GM12873 (cell line): ENCODE results near the gene PIP4K2A.

ENCODE experiments used
- TF ChIP-seq, protein P1 (sequence below): IDR thresholded peaks from 2 replicates; pipeline ENCODE4 v1.5.1; 2012; ENCODE audit warnings: low read depth, mild to moderate bottlenecking, moderate library complexity, low read length, control low read depth; ENCODE audit not compliant: insufficient read depth; ENCODE audit errors: missing control alignments

Gene PIP4K2A

DNA sequence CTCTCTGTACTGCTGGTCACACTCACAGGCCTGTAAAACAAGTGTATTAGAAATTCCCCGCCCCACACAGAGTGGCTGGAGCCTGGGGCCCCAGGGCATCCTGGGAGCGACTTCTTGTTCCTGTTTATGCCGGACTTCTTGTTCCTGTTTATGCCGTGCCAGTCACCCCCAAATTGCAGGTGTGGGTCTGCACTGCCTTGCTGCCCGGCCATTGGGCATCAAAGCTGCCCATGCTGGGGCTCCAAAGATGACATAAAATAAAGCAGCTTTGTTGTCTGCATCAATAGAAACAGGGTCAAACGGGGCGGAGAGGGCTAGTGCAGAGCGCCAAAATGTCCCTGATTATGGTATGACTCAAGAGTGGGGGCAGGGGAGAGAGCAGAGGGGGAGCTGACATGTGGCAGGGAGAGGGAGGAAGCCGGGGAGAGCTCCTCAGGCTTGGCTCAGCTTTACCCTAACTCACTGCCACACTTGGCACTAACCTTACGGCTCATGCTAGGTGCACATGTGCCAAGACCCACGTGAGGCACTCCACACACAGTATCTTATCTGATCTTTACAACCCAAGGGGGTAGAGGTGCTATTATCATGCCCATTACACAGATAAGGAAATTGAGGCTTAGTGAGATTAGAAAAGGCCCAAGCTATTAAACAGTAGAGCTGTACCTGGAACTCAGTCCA is 98.4 kb downstream of the PIP4K2A start:
- TF ChIP-seq, protein P1, sequence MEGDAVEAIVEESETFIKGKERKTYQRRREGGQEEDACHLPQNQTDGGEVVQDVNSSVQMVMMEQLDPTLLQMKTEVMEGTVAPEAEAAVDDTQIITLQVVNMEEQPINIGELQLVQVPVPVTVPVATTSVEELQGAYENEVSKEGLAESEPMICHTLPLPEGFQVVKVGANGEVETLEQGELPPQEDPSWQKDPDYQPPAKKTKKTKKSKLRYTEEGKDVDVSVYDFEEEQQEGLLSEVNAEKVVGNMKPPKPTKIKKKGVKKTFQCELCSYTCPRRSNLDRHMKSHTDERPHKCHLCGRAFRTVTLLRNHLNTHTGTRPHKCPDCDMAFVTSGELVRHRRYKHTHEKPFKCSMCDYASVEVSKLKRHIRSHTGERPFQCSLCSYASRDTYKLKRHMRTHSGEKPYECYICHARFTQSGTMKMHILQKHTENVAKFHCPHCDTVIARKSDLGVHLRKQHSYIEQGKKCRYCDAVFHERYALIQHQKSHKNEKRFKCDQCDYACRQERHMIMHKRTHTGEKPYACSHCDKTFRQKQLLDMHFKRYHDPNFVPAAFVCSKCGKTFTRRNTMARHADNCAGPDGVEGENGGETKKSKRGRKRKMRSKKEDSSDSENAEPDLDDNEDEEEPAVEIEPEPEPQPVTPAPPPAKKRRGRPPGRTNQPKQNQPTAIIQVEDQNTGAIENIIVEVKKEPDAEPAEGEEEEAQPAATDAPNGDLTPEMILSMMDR, result no peak

- TF ChIP-seq, protein P1, result no peak
These were observed 99.3 kb downstream of the PIP4K2A start for GRCh38 chr10:22615101-22615500.

- TF ChIP-seq, protein P1, result no peak
These were observed 101.4 kb downstream of the PIP4K2A start for GRCh38 chr10:22613011-22613410.

GRCh38 chr10:22612318-22612717 is 102.1 kb downstream of the PIP4K2A start:
- TF ChIP-seq, protein P1, result no peak

GRCh38 chr10:22611425-22612115 is 102.8 kb downstream of the PIP4K2A start:
- TF ChIP-seq, protein P1, result no peak

DNA sequence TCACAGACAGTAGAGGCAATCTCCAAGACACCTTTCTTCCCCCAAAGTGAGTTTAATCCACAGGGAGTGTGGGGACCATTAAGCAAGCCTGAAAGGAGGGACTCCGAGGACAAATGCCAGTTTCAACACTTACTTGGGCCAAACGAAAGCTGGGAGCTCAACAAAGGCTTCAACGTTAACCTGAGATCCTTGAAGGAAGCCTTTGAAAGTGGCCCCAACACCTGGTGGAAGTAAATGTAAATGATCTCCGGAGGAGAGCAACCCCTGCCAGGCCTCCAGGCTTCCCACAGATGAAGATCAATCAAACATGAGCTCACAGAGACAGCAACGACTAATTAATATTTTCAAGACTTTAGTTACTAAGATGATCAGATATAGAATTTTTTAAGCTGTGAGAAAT is 103.8 kb downstream of the PIP4K2A start:
- TF ChIP-seq, protein P1, result no peak

DNA sequence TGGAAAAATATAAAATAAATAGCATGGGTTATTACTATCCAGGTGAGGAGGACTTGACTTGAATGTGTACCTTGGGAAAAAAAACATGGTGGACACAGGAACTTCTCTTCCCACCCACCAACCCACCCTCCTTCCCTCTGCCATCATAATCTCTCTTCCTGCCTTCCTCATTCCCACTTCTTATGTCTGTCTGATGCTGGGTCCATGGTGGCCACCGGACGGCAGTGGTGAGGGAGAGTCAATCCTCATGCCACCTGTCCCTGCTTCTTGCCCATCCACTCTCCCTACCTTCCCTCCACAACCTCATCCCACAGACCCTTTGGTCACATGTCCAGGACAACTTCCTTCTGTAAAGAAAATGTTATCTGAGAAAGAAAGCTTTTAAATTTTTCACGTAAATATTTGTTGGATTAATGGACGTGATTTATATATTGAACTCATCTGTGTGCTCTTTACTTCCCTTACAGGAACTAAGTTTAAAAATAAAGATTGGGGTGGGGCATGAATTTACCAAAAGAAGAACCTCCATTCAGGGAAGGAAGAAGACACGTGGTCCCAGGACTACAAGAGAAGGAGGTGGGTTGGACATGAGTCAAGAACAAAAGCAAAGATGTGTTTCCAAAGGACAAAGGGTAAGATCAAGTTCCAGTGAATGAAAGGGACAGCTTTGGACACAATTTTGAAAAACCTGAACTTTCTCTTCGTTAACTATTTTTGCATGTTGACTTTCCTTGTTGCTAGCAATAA is 104.5 kb downstream of the PIP4K2A start:
- TF ChIP-seq, protein P1, result peak; percentile 25
